Measurements from ENCODE around the gene CORO2B.

The CORO2B gene

DNA sequence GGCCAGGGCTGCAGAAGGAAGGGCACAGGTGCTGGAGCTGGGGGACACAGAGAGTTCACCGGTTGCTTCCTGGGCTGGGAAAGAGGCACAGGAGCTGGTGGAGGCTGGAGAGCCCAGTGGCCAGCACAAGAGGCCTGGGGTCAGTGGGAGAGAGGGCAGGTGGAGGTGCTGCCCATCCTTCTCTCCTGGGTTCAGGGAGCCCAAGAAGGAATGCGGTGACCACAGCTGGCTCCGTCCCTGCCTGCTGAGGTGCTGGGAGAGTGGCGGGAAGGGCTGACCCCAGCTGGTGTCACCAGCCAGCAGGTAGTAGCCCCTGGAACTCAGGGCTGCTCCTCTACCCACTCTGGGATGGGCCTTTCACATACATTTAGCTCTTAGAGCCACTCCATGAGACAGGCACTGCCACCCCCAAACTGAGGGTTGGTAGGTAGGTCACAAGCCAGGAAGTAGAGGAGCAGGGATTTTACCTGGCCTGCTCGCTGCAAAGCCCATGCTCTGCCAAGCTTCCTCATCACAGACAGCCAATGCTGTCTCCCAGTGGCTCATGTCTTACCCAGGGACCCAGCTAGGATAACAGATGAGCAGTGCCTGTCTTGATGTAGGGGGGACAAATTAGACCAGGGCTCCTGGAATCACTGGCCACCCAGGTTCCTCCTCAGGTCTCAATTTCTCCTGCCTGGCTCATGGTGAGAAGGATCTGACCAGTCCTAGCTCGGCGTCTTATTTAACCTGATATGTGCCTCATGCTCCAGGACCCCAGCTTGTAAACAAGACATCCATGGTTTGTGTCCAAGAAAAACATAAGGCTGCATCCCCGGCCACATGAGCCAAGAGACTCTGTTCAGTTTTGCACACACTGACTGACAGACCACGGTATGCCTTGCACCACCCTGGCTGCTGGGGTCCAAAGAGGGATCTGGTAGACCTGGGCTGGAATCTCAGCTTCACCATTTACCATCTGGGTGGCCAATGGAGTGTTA, 119.2 kb downstream of the CORO2B start:
- DNase-seq (ENCODE audit: low read depth, low spot score), result no peak

DNA sequence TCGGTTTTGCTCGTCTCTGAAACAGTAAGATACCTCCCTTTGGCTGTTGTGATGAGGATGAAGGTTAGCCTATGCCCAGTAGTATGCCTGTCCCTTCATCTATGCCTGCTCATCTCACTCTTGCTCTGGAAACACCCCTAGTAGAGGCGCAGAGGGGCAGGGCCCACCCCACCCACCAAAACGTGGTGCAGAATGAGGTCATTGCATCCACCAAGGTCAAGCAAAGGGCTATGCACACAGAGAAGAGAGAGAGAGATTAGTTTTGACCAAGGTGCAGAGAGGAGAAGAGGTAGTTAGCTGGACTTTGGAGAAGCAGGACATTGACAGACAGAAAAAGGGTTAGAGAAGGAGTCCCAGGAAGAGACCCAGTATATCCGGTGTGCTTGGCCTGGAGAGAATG, 119.9 kb downstream of the CORO2B start:
- DNase-seq (ENCODE audit: low read depth, low spot score), result no peak

- no peak for DNase-seq (ENCODE audit: low read depth, low spot score)
These were observed 120.5 kb downstream of the CORO2B start for GRCh38 chr15:68699124-68699880.

GRCh38 chr15:68699881-68700454, 121.2 kb downstream of the CORO2B start:
- DNase-seq (ENCODE audit: low read depth, low spot score), result no peak

DNA sequence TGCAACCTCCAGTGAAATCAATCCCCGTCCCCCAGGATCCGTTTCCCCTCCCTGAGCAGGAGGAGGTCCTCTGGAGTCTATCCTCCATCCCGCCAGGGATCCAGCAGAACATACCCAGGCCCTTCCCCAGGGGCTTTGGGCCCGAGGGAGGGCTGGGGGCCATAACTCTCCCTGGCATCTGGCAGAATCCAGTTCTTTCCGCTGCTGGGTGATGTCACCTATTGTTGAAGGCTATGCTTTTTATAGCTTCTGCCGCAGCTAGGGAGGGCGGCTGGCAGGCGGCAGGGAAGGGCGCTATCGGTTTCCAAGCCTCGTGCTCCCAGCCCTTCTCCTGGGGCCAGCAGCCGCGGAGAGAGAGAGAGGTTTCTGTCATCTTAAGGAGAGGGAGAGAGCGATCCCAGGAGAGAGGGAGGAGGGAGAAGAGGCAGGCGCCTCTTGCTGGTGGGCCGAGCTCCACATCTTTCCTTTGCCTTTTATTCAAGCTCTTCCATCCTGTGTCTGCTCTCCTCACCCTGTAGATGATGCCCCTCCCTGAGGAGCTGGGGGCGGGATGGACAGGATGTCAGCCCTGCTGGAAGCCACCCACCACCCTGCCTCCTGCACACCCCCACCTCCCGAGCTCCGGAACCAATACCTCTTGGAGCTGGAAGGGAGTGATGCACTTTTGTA, 121.8 kb downstream of the CORO2B start:
- DNase-seq (ENCODE audit: low read depth, low spot score), result no peak

DNA sequence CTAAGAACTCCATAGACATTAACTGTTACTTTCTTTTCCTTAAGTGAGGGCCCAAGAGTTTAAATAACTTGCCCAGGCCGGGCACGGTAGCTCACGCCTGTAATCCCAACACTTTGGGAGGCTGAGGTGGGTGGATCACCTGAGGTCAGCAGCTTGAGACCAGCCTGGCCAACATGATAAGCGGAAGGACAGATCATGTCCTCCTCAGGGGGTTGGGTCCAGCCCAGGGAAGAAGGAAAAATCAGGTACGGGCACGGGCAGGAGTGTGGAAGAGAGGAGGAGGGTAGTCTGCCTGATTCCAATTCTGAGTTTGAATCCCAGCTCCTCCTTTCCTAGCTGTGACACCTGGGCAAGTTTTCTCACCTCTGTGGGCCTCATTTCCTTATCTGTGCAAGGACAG, 123.1 kb downstream of the CORO2B start:
- DNase-seq (ENCODE audit: low read depth, low spot score), result no peak

GRCh38 chr15:68704496-68705021, 125.8 kb downstream of the CORO2B start:
- DNase-seq (ENCODE audit: low read depth, low spot score), result no peak

DNA sequence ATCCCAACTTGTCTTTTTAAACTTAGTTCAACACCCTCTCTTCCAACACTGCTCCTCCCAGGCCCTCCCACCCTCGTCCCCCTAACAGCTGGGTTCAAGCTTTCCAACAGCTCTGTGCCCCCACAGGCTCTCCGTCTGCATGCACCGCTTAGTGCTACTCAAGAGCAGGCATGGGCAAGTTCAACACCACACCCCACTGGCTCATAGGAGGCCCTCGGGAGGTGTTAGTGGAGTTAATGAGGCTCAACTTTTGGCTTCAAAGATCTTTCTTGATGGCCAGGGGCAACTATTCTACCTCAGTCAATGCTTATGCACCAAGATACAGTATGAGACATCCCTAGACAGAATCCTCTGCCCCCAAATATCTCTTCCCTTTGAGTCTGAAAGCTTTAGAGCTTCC, 127.5 kb downstream of the CORO2B start:
- no peak for DNase-seq (ENCODE audit: low read depth, low spot score)

- no peak for DNase-seq (ENCODE audit: low read depth, low spot score)
These were observed 128.1 kb downstream of the CORO2B start for GRCh38 chr15:68706931-68707330.

DNA sequence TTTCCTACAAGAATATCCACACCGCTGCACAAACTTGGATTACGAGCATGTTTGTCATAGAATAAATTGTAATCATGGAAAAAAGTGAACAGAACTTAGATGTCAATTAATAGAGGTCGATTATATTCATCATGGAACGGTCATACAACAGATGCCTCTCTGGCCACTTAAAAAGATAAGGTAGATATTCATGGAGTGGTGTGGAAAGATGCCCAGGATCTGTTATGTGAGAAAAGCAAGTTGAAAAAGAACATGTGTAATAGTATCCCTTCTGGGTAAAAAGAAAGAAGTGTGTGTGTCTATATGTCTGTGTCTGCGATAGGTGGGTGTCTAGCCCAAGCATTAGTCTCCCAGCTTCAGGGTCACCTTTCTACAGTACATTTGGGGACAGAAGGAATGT, 128.6 kb downstream of the CORO2B start:
- no peak for DNase-seq (ENCODE audit: low read depth, low spot score)

- DNase-seq (ENCODE audit: low read depth, low spot score), result no peak
These were observed 131.1 kb downstream of the CORO2B start for GRCh38 chr15:68709876-68710275.

DNA sequence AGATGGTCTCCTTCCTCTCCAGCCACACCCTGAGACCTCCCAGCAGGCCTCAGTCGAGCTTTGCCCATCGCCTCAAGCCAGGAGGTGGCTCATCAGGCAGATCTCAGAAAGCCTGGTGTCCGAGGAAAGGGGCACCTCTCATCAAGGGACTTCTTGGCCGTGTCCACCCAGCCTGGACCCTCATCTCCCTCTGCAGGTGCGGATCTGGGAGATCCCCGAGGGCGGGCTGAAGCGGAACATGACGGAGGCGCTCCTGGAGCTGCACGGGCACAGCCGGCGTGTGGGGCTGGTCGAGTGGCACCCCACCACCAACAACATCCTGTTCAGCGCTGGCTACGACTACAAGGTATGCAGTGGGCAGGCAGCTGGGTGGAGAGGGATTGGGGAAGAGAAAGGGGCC, 131.7 kb downstream of the CORO2B start:
- no peak for DNase-seq (ENCODE audit: low read depth, low spot score)

DNA sequence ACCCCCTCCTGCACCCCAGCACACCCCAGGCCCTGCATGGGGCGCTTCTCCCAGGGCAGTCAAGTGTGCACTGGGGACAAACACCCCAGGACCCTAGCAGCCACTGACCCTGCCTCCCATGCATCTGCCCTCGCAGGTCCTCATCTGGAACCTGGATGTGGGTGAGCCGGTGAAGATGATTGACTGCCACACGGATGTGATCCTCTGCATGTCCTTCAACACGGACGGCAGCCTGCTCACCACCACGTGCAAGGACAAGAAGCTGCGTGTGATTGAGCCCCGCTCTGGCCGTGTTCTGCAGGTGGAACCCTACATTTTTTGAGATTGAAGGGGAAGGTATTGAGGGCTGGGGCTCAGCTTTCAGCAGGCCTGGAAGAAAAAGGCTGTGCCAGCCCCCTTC, 132.6 kb downstream of the CORO2B start:
- DNase-seq (ENCODE audit: low read depth, low spot score), result no peak

DNA sequence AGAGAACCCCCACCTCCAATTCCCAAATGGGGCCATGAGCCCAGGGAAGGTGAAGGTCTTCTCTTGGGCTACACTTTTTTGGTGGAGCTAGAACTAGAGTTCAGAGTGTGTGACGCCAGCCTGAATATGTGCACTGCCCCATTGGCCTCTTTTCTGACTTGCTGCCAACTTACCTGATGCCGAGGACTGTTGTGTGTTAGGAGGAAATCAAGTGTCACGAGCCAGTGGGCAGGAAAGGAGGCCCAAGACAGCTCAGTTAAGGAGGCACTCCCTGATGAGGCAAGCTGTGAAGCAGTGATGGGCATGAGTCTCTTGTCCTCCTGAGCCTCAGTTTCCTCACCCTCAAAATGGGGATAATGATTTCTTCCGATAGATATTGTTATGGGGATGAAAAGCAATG, 134.1 kb downstream of the CORO2B start:
- DNase-seq (ENCODE audit: low read depth, low spot score), result no peak

GRCh38 chr15:68713874-68714273, 135.1 kb downstream of the CORO2B start:
- DNase-seq (ENCODE audit: low read depth, low spot score), result no peak

DNA sequence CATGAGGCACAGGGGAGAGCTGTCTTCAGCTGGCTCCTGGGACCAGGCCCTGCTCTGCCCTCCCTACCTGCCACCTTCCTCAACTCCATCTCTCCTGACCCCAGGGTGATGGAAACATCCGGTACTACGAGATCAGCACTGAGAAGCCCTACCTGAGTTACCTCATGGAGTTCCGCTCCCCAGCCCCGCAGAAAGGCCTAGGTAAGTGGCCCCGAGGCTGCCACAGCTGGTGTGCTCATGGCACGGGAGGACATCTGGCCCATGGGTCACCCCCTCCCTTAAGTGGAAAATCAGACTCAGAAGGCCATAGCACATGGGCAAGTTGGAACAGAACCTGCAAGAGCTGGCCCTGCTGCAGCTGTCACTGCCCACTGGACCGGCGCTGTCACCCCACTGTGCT, 136.3 kb downstream of the CORO2B start:
- DNase-seq (ENCODE audit: low read depth, low spot score), result no peak

DNA sequence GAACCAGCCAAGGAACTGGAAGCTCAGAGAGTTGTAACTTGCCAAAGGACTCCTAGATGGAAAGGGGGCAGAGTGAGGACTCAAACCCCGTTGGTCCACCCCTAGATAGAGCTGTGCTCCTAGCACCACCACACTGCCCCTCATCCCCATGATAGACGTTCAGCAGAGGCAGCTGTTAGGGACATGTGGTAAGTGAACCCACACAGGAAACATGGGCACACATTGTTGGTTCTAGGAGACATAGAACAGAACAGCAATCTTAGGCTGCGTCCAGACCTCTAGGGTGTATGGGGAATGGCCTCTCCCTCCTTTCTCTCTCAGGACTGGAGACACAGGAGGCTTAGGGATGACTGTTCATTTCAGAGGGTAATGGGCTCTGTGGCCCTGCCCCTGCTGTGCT, 139.2 kb downstream of the CORO2B start:
- DNase-seq (ENCODE audit: low read depth, low spot score), result no peak

DNA sequence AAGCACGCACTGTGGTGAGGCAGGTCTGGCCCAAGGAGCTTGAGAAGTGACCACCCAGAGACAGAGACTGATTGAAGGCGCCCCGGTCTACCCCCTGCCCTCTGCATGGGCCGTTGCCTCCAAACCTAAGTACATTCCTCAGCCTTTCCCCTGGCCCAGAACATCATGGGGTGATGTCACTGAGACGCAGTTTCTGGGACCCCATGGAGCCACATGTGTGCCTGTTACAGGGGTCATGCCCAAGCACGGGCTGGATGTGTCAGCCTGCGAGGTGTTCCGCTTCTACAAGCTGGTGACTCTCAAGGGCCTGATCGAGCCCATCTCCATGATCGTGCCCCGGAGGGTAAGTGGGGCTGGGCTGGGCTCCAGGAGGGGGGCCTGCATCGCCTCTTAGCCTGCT, 139.7 kb downstream of the CORO2B start:
- DNase-seq (ENCODE audit: low read depth, low spot score), result no peak

GRCh38 chr15:68719051-68719450, 140.3 kb downstream of the CORO2B start:
- DNase-seq (ENCODE audit: low read depth, low spot score), result no peak

- DNase-seq (ENCODE audit: low read depth, low spot score), result no peak
These were observed 140.9 kb downstream of the CORO2B start for GRCh38 chr15:68719672-68720071.

- no peak for DNase-seq (ENCODE audit: low read depth, low spot score)
These were observed 143.1 kb downstream of the CORO2B start for GRCh38 chr15:68721886-68722285.

GRCh38 chr15:68725736-68726135, 146.9 kb downstream of the CORO2B start:
- DNase-seq (ENCODE audit: low read depth, low spot score), result no peak
